Common myeloid progenitor, CD34-positive (primary cell): ENCODE data around the gene SCARB1.

Experiments
- CTCF ChIA-PET: fragments of 350-600 bp; sonication (Branson Sonifier 250); formaldehyde crosslinking; loops from one replicate; lab custom pipeline; 2021; ENCODE audit warnings: antibody characterized with exemption; lab: Charles Lee
- POLR2A ChIA-PET: fragments of 350-600 bp; sonication (Branson Sonifier 250); formaldehyde crosslinking; loops from one replicate; lab custom pipeline; 2021; ENCODE audit warnings: antibody characterized with exemption; lab: Charles Lee
- DNase-seq, 3 donors: peaks; one replicate each; pipeline versions ENCODE4 v3.0.0 to v3.0.0-alpha.2; 2013
- H3K27ac ChIP-seq, 2 experiments: 1 replicate in 1 of 2; 2 replicates in 1 of 2; pipeline ENCODE4 v1.7.0; 2013; ENCODE audit warnings: inconsistent platforms in 2 of 2, low read length in 2 of 2, mild to moderate bottlenecking in 2 of 2, low read depth in 1 of 2, moderate library complexity in 1 of 2; ENCODE audit not compliant: severe bottlenecking in 2 of 2, insufficient read depth in 1 of 2, poor library complexity in 1 of 2
- H3K27me3 ChIP-seq, 5 experiments: replicated peaks in 2 of 5; 1 replicate in 3 of 5; 2 replicates in 2 of 5; pipeline versions ENCODE4 v1.6.1 to v1.7.0; 2013; ENCODE audit warnings: low read length in 4 of 5, mild to moderate bottlenecking in 2 of 5, moderate library complexity in 2 of 5, inconsistent platforms in 1 of 5; ENCODE audit not compliant: insufficient read depth in 5 of 5, control insufficient read depth in 4 of 5
- H3K36me3 ChIP-seq, 4 experiments: 1 replicate in 2 of 4; 2 replicates in 2 of 4; pipeline versions ENCODE4 v1.6.1 to v1.7.0; 2013; ENCODE audit warnings: low read length in 3 of 4, control low read depth in 1 of 4, mild to moderate bottlenecking in 1 of 4; ENCODE audit not compliant: control insufficient read depth in 4 of 4, insufficient read depth in 4 of 4
- H3K4me1 ChIP-seq, 4 experiments: 1 replicate in 3 of 4; 2 replicates in 1 of 4; pipeline versions ENCODE4 v1.6.1 to v1.7.1; 2013; ENCODE audit warnings: low read length in 3 of 4, mild to moderate bottlenecking in 3 of 4, control low read depth in 1 of 4, inconsistent platforms in 1 of 4, moderate library complexity in 1 of 4; ENCODE audit not compliant: control insufficient read depth in 4 of 4, insufficient read depth in 4 of 4; ENCODE audit errors: control extremely low read depth in 1 of 4
- H3K4me3 ChIP-seq, 7 experiments: 1 replicate in 4 of 7; 2 replicates in 3 of 7; pipeline versions ENCODE4 v1.5.1 to v1.7.0; 2013; ENCODE audit warnings: mild to moderate bottlenecking in 7 of 7, low read length in 6 of 7, moderate library complexity in 6 of 7, inconsistent platforms in 2 of 7, low read depth in 2 of 7, control low read depth in 1 of 7; ENCODE audit not compliant: insufficient read depth in 4 of 7, control insufficient read depth in 1 of 7; ENCODE audit errors: extremely low read depth in 1 of 7
- H3K9me3 ChIP-seq, 5 experiments: 1 replicate in 4 of 5; 2 replicates in 1 of 5; pipeline versions ENCODE4 v1.6.1 to v1.7.1; 2013; ENCODE audit warnings: low read length in 4 of 5, mild to moderate bottlenecking in 2 of 5, inconsistent platforms in 1 of 5, low read depth in 1 of 5, moderate library complexity in 1 of 5; ENCODE audit not compliant: control insufficient read depth in 4 of 5, insufficient read depth in 2 of 5; ENCODE audit errors: control extremely low read depth in 1 of 5
- WGBS: methylation state at CpG from one replicate; pipeline ENCODE4 v1.1.5; 2013; ENCODE audit not compliant: insufficient coverage; 5-methylcytosine and 5-hydroxymethylcytosine counted together

Gene SCARB1

DNA sequence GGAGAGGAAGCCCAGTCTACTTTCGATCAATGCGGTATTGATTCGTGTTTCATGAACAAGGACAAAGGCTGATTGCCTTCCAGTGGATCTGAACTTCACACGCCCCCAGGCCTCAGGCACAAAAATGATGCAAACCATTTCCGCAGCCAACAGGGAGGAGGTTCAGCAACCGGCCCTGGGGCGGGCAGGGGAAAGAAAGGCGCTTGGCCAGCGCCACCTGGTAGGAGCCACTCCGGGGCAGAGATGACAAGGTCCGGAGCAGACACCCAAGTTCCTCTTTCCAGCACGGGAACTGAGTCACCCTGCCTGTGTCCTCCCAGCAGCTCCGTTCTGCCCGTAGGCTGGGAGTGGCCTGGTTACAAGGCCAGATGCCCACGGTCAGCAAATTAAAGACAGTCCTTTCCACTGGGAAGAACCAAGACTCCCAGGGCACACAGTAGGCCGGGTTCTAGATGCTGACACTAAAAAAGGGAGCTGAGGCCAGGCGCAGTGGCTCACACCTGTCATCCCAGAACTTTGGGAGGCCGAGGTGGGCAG is 136.3 kb downstream of the SCARB1 start:
- peak overlapping the region in 1 of 2 experiments; percentile 64 for H3K27ac ChIP-seq

More for the DNA sequence above, 136.3 kb downstream of the SCARB1 start:
- WGBS = 24% methylated on average over 18 of the region's 18 CpGs
- Histone ChIP-seq H3K9me3 (peaks cover 0 to 7% (median 0%) of the 10 kb centered on the region in 5 experiments), H3K36me3 (no peaks in the 10 kb centered on the region), H3K4me1 (peaks cover 0 to 21% (median 12%) of the 10 kb centered on the region in 4 experiments), H3K27me3 (no peaks in the 10 kb centered on the region), H3K4me3 (peak overlapping the region in 2 of 7 experiments; percentile 6 to 17)
- POLR2A ChIA-PET = interaction anchor here (1.0 kb wide), 1 partner anchor 9 kb away, joined by 4 read pairs; no protein-coding TSS in a partner anchor
- CTCF ChIA-PET = interaction anchor here (0.9 to 3.0 kb wide), 4 partner anchors 25 to 64 kb away, joined by 3 to 12 read pairs (median 3); no protein-coding TSS in a partner anchor
- peak; percentile 81 to 94 (median 91) for DNase-seq
